Gastroesophageal sphincter (tissue), 3 donors: ENCODE data around the gene BLMH.

Source experiments
- EP300 ChIP-seq: sonication (generic); formaldehyde crosslinking; IDR thresholded peaks from one replicate; pipeline ENCODE4 v1.6.1; 2017; ENCODE audit warnings: antibody characterized with exemption, mild to moderate bottlenecking
- POLR2A ChIP-seq, 2 donors: fragments of 450-650 bp; IDR thresholded peaks; one replicate each; pipeline ENCODE4 v1.6.1; 2017; ENCODE audit warnings: antibody characterized with exemption in 2 of 2, mild to moderate bottlenecking in 2 of 2, moderate library complexity in 1 of 2
- TF ChIP-seq, protein P1 (sequence below), 4 experiments: fragments of 200-600 bp in 2 of 4; fragments of 450-650 bp in 2 of 4; sonication (generic) in 1 of 4; IDR thresholded peaks; one replicate each; pipeline ENCODE4 v1.5.1; 2017 to 2019; ENCODE audit warnings: antibody characterized with exemption in 4 of 4, mild to moderate bottlenecking in 2 of 4, moderate library complexity in 2 of 4

DNA sequence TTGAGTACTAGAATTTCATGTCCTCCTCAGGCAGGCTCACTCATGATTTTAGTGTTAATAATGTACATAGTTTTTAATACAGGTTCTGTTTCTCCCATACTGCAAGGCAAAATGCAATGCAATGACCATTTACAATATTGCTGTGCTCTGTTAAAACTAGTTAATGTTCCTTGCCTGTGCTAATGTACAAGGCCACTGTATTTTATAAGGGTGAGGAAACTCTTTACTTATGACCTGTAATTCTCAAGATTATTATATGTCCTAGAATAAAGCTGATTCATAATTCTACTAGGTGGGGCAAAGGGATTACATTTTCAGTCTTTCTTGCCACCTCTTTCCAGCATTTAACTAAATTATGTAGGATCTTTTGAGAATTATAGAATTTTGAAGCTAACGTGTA lies 22.7 kb upstream of the BLMH start:
- TF ChIP-seq EP300 (no peak), POLR2A (IDR thresholded peaks at IDR 0.05) (no peak)
- TF ChIP-seq, protein P1, sequence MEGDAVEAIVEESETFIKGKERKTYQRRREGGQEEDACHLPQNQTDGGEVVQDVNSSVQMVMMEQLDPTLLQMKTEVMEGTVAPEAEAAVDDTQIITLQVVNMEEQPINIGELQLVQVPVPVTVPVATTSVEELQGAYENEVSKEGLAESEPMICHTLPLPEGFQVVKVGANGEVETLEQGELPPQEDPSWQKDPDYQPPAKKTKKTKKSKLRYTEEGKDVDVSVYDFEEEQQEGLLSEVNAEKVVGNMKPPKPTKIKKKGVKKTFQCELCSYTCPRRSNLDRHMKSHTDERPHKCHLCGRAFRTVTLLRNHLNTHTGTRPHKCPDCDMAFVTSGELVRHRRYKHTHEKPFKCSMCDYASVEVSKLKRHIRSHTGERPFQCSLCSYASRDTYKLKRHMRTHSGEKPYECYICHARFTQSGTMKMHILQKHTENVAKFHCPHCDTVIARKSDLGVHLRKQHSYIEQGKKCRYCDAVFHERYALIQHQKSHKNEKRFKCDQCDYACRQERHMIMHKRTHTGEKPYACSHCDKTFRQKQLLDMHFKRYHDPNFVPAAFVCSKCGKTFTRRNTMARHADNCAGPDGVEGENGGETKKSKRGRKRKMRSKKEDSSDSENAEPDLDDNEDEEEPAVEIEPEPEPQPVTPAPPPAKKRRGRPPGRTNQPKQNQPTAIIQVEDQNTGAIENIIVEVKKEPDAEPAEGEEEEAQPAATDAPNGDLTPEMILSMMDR (IDR thresholded peaks at IDR 0.05) = no peak
